ENCODE results near the gene MACROD2.

DNA sequence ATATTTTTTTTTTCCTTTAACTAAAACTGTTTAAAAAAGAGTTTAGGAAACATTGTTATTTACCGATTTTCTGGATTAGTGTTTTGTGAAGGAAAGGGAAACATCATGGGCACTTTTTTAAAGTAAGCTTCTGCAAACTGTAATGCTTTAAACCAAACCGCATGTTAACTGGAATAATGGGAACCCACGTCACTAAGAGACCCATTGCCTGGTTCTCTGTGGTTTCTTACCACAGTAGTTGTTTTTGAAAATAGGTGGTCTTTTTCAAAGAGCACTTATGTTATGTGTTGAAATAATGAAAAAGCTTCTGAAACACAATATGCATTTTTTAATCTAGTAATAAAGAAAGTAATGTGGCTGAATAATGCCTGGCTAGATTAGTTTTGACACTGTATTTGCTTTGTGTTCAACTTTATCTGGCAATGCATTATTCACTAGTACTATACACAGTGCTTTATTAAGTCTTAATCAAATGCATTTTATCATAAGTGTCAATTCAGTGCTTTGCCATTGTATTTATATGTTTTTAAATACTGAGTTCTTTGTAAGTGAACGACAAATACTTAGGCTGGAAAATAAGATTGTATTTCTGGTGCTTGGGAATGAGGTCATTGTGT is 1096.2 kb downstream of the MACROD2 start:
- TF ChIP-seq, protein P1, sequence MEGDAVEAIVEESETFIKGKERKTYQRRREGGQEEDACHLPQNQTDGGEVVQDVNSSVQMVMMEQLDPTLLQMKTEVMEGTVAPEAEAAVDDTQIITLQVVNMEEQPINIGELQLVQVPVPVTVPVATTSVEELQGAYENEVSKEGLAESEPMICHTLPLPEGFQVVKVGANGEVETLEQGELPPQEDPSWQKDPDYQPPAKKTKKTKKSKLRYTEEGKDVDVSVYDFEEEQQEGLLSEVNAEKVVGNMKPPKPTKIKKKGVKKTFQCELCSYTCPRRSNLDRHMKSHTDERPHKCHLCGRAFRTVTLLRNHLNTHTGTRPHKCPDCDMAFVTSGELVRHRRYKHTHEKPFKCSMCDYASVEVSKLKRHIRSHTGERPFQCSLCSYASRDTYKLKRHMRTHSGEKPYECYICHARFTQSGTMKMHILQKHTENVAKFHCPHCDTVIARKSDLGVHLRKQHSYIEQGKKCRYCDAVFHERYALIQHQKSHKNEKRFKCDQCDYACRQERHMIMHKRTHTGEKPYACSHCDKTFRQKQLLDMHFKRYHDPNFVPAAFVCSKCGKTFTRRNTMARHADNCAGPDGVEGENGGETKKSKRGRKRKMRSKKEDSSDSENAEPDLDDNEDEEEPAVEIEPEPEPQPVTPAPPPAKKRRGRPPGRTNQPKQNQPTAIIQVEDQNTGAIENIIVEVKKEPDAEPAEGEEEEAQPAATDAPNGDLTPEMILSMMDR (IDR thresholded peaks at IDR 0.05): no peak
- TF ChIP-seq RFX5 (IDR thresholded peaks at IDR 0.05) (no peak), ESRRA (IDR thresholded peaks at IDR 0.05; ENCODE audit: borderline replicate concordance, low read length) (no peak), RAD21 (conservative IDR thresholded peaks at IDR 0.05 in 1 of 2, IDR thresholded peaks at IDR 0.05 in 1 of 2) (no peak), SMC3 (IDR thresholded peaks at IDR 0.05) (no peak)

Data from A549 (cell line).